Naive B cell (primary cell): ENCODE measurements around the gene OPA1. TPM values are rescaled to one million over a fixed set of nuclear protein-coding genes. Genes with fewer than 3 reads are reported as not detected.

Experiments
- ATAC-seq, 2 donors: fragments of 150-1000 bp; cut with Tn5 transposase; 2 replicates each; pipeline ENCODE4 v1.10.0; 2021; ENCODE audit warnings: low read depth in 2 of 2, mild to moderate bottlenecking in 2 of 2, moderate library complexity in 2 of 2
- DNase-seq: peaks from one replicate; pipeline ENCODE4 v3.0.0; 2022
- H3K27ac Mint-ChIP-seq, 6 donors: one replicate each; pipeline ENCODE4 v1.8.0; 2020 to 2022; ENCODE audit warnings: mild to moderate bottlenecking in 6 of 6, mixed read lengths in 6 of 6, moderate library complexity in 5 of 6, inconsistent platforms in 2 of 6
- H3K27me3 Mint-ChIP-seq, 3 donors: one replicate each; pipeline ENCODE4 v1.8.0; 2021 to 2022; ENCODE audit warnings: mixed read lengths in 3 of 3, mild to moderate bottlenecking in 1 of 3
- H3K36me3 Mint-ChIP-seq, 2 donors: one replicate each; pipeline ENCODE4 v1.8.0; 2020 to 2022; ENCODE audit warnings: mixed read lengths in 2 of 2, inconsistent platforms in 1 of 2, mild to moderate bottlenecking in 1 of 2
- H3K4me1 Mint-ChIP-seq, 3 donors: one replicate each; pipeline ENCODE4 v1.8.0; 2020 to 2022; ENCODE audit warnings: mixed read lengths in 3 of 3, inconsistent platforms in 1 of 3, mild to moderate bottlenecking in 1 of 3, moderate library complexity in 1 of 3
- H3K4me3 Mint-ChIP-seq, 8 donors: one replicate each; pipeline ENCODE4 v1.8.0; 2020 to 2022; ENCODE audit warnings: mild to moderate bottlenecking in 8 of 8, mixed read lengths in 8 of 8, moderate library complexity in 8 of 8, inconsistent platforms in 2 of 8
- H3K9me3 Mint-ChIP-seq, 7 donors: one replicate each; pipeline ENCODE4 v1.8.0; 2020 to 2022; ENCODE audit warnings: mixed read lengths in 7 of 7, mild to moderate bottlenecking in 5 of 7, inconsistent platforms in 2 of 7, moderate library complexity in 1 of 7
- polyA plus RNA-seq, 6 donors: library from polyadenylated mRNA; unstranded; fragments of 300-500 nt; fragmentation: Illumina TruSeq; gene quantifications; one replicate each; pipeline ENCODE4 v1.2.3, GENCODE V29; 2021; ENCODE audit warnings: low read depth in 6 of 6

OPA1 gene
- polyA plus RNA-seq, 6 donors from 2014 or later = 15.7 to 31.7 (median 25.1) TPM

DNA sequence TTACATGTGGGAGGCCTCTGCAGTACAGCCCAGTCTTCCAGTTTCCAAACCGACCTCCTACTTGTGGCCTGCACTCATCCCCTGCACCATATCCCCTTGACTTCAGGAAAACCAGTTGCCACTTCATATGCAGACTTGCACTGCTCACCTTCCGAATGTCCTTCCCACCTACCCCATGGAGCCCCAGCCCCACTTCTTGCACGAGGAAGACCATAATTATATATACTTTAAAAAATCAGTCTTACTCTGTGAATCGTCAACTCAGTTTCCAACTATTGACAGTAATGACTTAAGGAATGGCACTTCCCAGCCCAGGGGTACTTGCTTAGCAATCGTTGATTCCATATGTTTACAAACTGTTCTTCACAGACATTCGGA, 136.1 kb downstream of the OPA1 start:
- Mint-ChIP-seq H3K4me1 (peaks cover 12 to 21% (median 12%) of the 10 kb centered on the region in 3 donors), H3K27ac (peak overlapping the region in 2 of 6 donors; percentile 8 to 90), H3K9me3 (no peaks in the 10 kb centered on the region), H3K4me3 (peak overlapping the region in 3 of 8 donors; percentile 6 to 42 (median 22)), H3K36me3 (no peaks in the 10 kb centered on the region), H3K27me3 (peaks cover 0 to 9% (median 8%) of the 10 kb centered on the region in 3 donors)
- ATAC-seq (no peak), DNase-seq (no peak)

DNA sequence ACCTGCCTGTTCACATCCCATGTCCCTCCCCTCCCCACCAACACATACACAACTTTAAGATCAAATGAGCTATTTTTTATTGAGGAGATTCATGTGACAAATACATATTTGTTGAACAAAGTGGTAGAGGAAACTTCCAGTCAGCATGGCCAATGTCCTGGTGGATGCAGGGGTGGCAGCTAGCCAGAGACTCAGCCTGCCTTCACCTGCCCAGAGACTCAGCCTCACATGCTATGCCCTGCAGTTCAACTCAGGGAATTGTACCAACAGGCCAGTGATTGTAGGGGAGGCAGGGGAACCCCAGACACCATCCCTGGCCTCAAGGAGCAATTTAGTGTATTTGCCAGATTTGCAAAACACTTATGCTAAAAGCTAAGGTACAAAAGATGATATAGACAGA, 136.6 kb downstream of the OPA1 start:
- Mint-ChIP-seq H3K27ac (no peak overlapping the region), H3K36me3 (no peaks in the 10 kb centered on the region), H3K4me1 (peaks cover 12 to 21% (median 12%) of the 10 kb centered on the region in 3 donors), H3K4me3 (no peak overlapping the region), H3K9me3 (no peaks in the 10 kb centered on the region), H3K27me3 (peaks cover 0 to 9% (median 8%) of the 10 kb centered on the region in 3 donors)
- DNase-seq (no peak), ATAC-seq (no peak)

DNA sequence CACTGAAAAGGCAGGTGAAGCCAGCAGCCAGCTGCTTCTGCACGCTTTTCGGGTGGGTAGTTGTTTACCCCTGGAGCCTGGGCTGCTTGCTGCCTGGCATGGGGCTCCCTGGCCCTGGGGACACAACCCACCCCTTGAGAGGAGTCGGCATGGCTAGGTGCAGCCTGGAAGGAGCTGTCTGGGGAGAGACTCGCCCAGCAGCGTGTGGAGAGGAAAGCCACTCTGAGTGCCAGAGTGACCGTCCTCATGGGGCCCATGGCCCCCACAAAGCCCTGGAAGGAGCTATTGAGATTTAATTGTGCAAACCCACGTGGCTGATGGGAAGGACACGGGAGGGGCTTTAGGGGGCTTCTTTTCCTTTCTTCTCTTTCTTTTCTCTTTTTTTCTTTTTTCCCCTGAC, 137.5 kb downstream of the OPA1 start:
- Mint-ChIP-seq H3K9me3 (no peaks in the 10 kb centered on the region), H3K36me3 (no peaks in the 10 kb centered on the region), H3K27ac (no peak overlapping the region), H3K4me1 (peaks cover 12 to 21% (median 12%) of the 10 kb centered on the region in 3 donors), H3K27me3 (peaks cover 0 to 9% (median 8%) of the 10 kb centered on the region in 3 donors), H3K4me3 (no peak overlapping the region)
- DNase-seq = no peak
- no peak for ATAC-seq

DNA sequence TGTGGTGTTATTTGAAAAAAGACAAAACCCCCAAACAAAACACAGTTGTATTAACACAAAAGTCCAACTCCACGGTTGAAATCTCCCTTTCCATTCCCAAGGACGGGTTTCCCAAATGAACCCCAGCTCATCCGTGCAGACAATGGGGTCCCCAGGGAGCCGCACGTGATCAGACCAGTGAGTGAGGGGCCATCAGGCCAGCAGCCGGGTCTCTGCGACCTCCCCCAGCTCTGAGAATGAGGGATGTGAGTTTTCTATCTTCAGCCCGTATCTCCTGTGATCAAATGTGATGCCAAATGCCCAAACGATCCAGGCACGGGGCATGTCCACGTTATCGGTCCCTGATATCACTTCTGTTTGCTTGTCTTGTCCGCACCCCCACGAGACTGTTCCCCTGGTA, 138.0 kb downstream of the OPA1 start:
- Mint-ChIP-seq H3K27me3 (peaks cover 0 to 9% (median 8%) of the 10 kb centered on the region in 3 donors), H3K9me3 (no peaks in the 10 kb centered on the region), H3K4me3 (no peak overlapping the region), H3K36me3 (no peaks in the 10 kb centered on the region), H3K4me1 (peaks cover 12 to 21% (median 12%) of the 10 kb centered on the region in 3 donors), H3K27ac (peak overlapping the region in 1 of 6 donors; percentile 37)
- ATAC-seq = no peak
- no peak for DNase-seq

DNA sequence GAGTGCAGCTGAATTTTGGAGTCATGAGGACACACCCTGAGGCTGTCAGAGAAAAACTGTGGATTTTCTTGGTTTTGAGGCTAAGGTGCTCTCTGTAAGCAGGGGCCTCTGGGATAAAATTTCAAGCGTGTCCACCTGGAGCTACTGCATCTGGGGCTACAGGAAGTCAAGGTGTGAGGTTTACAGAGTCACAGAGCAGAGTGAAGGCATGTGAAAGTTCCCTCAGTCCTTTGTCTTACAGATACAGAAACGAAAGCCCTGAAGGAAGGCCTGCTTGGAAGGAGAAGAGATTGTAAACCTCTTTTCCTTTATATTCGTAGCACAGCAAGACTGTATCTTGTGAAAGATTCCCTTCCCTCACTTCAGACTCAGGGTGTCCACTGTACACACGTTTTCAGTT, 138.6 kb downstream of the OPA1 start:
- Mint-ChIP-seq H3K4me3 (no peak overlapping the region), H3K9me3 (no peaks in the 10 kb centered on the region), H3K27ac (no peak overlapping the region), H3K36me3 (no peaks in the 10 kb centered on the region), H3K4me1 (peaks cover 12 to 21% (median 12%) of the 10 kb centered on the region in 3 donors), H3K27me3 (peaks cover 0 to 9% (median 8%) of the 10 kb centered on the region in 3 donors)
- no peak for ATAC-seq
- no peak for DNase-seq

DNA sequence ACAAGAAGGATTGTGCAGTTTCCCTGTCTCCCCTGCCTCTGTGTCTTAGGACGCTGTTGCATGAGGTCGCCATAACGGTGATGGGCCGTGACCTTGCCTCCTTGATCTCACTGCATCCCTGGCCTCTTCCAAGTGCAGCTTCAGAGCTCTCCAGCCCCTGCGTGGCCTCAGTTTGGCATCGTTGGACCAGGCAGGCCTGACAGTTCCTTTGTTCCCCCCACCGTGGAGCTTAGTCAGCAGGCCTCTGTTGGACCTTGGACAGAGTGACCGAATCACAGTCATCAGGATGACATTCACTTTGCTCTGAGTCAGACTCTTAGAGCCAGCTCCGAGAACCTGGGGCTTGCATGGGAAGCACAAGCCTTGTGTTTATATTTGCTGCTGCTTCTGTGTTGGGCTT, 139.4 kb downstream of the OPA1 start:
- Mint-ChIP-seq H3K27me3 (peaks cover 0 to 9% (median 8%) of the 10 kb centered on the region in 3 donors), H3K36me3 (no peaks in the 10 kb centered on the region), H3K27ac (no peak overlapping the region), H3K4me3 (no peak overlapping the region), H3K4me1 (peaks cover 12 to 21% (median 12%) of the 10 kb centered on the region in 3 donors), H3K9me3 (no peaks in the 10 kb centered on the region)
- no peak for ATAC-seq
- DNase-seq = no peak

DNA sequence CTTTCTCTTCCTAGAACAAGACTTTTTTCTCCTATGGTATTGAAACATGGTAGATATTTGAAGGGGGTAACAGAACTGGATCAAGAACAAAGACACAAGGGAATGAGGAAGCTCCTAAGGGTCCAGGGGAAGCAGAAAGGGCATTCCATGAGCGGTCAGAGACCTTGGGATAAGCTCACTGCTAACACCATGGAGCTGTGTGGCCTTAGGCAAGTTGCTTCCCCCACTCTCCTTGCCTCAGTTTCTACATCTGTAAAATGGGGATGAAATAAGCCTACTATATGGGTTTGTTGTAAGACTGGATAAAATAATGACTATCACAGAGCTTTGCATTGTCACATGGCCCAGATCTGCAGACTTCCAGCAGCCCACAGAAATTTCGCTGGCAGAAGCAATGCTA, 139.8 kb downstream of the OPA1 start:
- peaks cover 12 to 21% (median 12%) of the 10 kb centered on the region in 3 donors for H3K4me1 Mint-ChIP-seq
- no peaks in the 10 kb centered on the region for H3K9me3 Mint-ChIP-seq
- H3K36me3 Mint-ChIP-seq = no peaks in the 10 kb centered on the region
- H3K27ac Mint-ChIP-seq = no peak overlapping the region
- no peak overlapping the region for H3K4me3 Mint-ChIP-seq
- DNase-seq (no peak), ATAC-seq (no peak)
- H3K27me3 Mint-ChIP-seq = peaks cover 0 to 9% (median 8%) of the 10 kb centered on the region in 3 donors

DNA sequence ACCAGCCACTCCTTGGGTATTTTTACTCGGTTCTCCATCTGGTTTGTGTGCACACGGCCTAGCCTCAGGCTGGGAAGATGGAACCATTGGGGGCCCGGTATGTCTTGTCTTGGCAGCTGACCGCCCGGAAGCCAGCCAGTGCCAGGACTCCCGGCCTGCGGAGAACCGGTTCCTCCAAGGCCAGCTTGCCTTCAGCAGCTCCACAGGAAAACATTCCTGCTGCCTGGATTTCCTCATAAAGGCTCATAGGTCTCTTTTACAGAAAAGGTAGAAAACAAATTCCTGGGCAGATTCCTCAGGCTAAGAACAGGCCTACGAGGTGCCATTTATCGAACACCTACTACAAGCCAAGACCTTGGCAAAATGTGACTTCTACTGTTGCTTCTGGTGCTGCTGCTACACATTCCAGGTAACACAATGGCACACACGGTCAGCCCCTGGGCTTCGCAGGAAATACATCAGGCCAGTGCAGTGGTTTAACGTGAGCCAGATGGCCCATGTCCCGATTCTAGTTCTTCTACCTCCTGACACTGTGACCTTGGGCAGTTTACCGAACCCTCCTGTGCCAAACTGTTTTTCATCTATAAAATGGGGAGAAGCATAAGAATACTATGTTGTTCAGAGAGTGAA, 141.8 kb downstream of the OPA1 start:
- DNase-seq = no peak
- H3K27ac Mint-ChIP-seq = no peak overlapping the region
- H3K27me3 Mint-ChIP-seq = peaks cover 0 to 6% (median 3%) of the 10 kb centered on the region in 3 donors
- H3K4me3 Mint-ChIP-seq = no peak overlapping the region
- no peak for ATAC-seq
- no peaks in the 10 kb centered on the region for H3K36me3 Mint-ChIP-seq
- no peaks in the 10 kb centered on the region for H3K9me3 Mint-ChIP-seq
- H3K4me1 Mint-ChIP-seq = peaks cover 0 to 2% (median 0%) of the 10 kb centered on the region in 3 donors

DNA sequence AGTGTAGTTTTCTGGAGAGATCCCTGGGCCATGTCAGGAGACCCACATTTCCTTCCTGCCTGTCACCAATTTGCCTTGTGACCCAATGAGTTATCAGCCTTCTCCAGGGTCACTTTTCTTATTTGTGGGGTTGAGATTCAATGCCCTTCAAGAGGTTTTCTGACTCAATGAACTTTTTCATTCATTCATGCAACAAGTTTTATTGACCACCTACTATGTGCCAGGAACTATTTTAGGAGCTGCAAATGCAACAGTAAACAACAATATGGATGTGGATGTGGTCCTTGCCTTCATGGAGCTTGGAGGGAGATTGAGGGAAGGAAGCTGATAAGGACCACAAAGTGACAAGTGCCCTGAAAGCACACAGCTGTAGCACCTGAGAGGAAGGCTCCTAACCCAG, 142.8 kb downstream of the OPA1 start:
- H3K27me3 Mint-ChIP-seq = peaks cover 0 to 6% (median 6%) of the 10 kb centered on the region in 3 donors
- no peak overlapping the region for H3K4me3 Mint-ChIP-seq
- no peak for ATAC-seq
- H3K9me3 Mint-ChIP-seq = no peaks in the 10 kb centered on the region
- peak overlapping the region in 1 of 6 donors; percentile 49 for H3K27ac Mint-ChIP-seq
- no peaks in the 10 kb centered on the region for H3K4me1 Mint-ChIP-seq
- H3K36me3 Mint-ChIP-seq = no peaks in the 10 kb centered on the region
- DNase-seq = no peak

DNA sequence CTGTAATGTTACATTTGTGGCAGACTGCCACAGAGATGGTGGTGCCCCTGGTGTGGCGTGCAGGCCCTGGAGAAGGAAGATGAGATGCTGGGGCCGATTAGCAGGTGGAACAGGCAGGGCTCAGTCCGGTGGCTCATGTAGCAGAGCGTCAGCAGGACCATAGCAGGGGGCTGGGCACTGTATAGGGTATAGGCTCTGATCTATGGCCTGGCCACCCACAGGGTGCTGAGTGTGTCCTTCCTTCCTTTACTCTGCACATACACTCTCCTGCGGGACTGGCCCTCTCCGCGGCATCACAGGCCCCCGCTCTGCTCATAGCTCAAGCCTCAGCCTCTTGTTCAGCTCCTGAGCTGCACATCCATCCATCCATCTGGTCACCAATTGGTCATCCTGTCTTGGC, 143.6 kb downstream of the OPA1 start:
- H3K4me3 Mint-ChIP-seq = peak overlapping the region in 1 of 8 donors; percentile 1
- no peaks in the 10 kb centered on the region for H3K9me3 Mint-ChIP-seq
- H3K27ac Mint-ChIP-seq = no peak overlapping the region
- peaks cover 0 to 8% (median 6%) of the 10 kb centered on the region in 3 donors for H3K27me3 Mint-ChIP-seq
- no peaks in the 10 kb centered on the region for H3K4me1 Mint-ChIP-seq
- ATAC-seq = no peak
- no peaks in the 10 kb centered on the region for H3K36me3 Mint-ChIP-seq
- no peak for DNase-seq

DNA sequence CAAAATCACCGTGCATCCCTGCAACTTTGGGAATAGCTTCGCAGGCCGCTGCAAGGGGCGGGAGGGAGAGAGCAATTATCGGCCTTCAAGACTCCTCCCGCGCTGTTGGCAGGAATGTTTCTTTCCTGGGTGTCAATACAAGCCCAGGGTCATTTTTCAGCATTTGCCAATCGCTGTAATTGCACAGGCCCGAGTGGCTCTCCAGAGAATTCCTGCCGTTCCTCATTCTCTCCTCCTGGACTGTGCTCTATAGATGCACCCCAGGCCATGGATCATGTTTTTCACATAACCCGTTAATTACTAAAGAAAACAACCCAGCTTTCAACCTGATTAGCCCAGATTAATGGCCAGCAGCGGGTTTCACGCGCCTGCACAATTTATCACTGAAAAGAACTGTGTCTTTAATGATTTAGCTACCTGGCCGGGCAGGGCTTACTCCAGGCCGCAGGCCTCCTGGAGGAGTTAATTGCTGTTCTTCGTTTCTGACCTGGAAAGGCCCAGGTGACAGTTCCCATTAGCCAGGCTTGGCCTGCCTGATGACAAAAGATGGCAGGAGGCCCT, 144.3 kb downstream of the OPA1 start:
- Mint-ChIP-seq H3K9me3 (no peaks in the 10 kb centered on the region), H3K4me3 (peak overlapping the region in 1 of 8 donors; percentile 34), H3K4me1 (peaks cover 0 to 2% (median under 1%) of the 10 kb centered on the region in 3 donors), H3K27me3 (peaks cover under 1 to 8% (median 6%) of the 10 kb centered on the region in 3 donors), H3K36me3 (no peaks in the 10 kb centered on the region), H3K27ac (peak overlapping the region in 1 of 6 donors; percentile 44)
- ATAC-seq = no peak
- DNase-seq = no peak

DNA sequence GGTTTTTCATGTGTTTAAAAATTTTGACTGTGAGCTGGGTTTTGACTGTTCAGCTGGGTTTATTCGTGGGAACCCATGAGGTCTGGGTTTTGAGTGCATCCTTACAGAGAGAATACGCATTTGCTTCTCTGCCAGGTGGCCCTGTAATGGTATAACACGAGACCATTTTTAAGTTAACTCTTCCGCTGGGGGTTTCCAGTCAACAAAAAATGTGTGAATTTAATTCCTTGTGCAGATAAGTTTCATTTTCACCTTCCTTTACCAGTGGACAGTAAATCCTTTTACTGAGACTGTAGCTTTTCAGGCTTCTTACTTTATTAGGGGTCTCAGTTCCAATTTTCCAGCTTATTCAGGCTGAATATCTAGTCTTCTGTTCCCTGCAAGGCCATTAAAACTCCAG, 149.6 kb downstream of the OPA1 start:
- Mint-ChIP-seq H3K4me3 (peak overlapping the region in 3 of 8 donors; percentile 9 to 80 (median 27)), H3K9me3 (no peaks in the 10 kb centered on the region), H3K4me1 (peaks cover 10 to 26% (median 17%) of the 10 kb centered on the region in 3 donors), H3K27me3 (peaks cover 10 to 26% (median 15%) of the 10 kb centered on the region in 3 donors), H3K27ac (peak overlapping the region; percentile 2 to 97 (median 60)), H3K36me3 (no peaks in the 10 kb centered on the region)
- ATAC-seq (peak; percentile 77 to 90), DNase-seq (peak; percentile 25)

DNA sequence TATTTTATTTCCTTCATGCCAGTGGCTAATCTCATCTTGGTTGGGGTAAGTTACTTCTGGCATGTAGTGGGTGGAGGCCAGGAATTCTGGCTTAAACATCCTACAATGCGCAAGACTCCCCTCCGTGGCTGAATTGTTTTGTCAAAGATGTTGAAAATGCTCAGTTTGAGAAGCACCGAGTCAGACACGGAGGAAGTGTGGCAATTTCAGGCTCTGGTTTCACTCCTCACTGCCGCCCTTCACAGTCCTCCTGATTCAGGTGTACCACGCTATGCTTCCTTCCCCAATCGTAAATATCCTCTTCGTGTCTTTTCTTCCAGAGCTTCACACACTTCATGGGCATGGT, 150.7 kb downstream of the OPA1 start:
- H3K9me3 Mint-ChIP-seq = peaks cover 0 to under 1% (median 0%) of the 10 kb centered on the region in 7 donors
- peak overlapping the region; percentile 69 to 93 (median 82) for H3K27ac Mint-ChIP-seq
- ATAC-seq (peak; percentile 69 to 82), DNase-seq (peak; percentile 17)
- H3K36me3 Mint-ChIP-seq = no peaks in the 10 kb centered on the region
- peak overlapping the region in 5 of 8 donors; percentile 0 to 72 (median 23) for H3K4me3 Mint-ChIP-seq
- H3K4me1 Mint-ChIP-seq = peaks cover 10 to 26% (median 17%) of the 10 kb centered on the region in 3 donors
- H3K27me3 Mint-ChIP-seq = peaks cover 10 to 26% (median 15%) of the 10 kb centered on the region in 3 donors
